Thyroid gland (tissue), 4 donors: ENCODE measurements around the gene ARNT2.

Source experiments
- POLR2A ChIP-seq, 2 donors: fragments of 450-650 bp; IDR thresholded peaks; one replicate each; pipeline ENCODE4 v1.6.1; 2017; ENCODE audit warnings: antibody characterized with exemption in 2 of 2, mild to moderate bottlenecking in 2 of 2, moderate library complexity in 1 of 2
- TF ChIP-seq, protein P1 (sequence below), 6 experiments: fragments of 200-600 bp in 3 of 6; fragments of 450-650 bp in 3 of 6; sonication (generic) in 3 of 6; IDR thresholded peaks; one replicate each; pipeline ENCODE4 v1.5.1; 2016 to 2019; ENCODE audit warnings: antibody characterized with exemption in 6 of 6, mild to moderate bottlenecking in 2 of 6, inconsistent platforms in 1 of 6, moderate library complexity in 1 of 6

DNA sequence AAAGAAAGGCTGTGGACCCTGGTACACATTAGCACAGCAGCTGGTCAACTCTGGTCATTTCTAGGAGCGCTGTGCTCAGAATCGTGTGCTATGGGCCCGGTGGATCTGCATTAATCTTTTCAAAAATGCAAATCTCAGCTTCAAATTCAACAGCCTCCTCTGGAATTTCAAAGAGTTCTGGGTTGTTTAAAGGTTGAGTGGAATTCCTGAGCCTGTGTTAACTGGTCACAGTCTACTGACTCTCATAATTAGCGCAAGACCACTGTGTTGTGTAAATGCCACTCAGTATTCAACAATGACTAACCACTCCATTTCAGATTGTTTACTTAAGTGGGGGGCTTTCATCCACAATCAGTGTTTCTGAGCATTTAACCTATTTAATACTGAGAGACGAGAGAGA is 2.7 kb upstream of the ARNT2 start:
- TF ChIP-seq, protein P1, sequence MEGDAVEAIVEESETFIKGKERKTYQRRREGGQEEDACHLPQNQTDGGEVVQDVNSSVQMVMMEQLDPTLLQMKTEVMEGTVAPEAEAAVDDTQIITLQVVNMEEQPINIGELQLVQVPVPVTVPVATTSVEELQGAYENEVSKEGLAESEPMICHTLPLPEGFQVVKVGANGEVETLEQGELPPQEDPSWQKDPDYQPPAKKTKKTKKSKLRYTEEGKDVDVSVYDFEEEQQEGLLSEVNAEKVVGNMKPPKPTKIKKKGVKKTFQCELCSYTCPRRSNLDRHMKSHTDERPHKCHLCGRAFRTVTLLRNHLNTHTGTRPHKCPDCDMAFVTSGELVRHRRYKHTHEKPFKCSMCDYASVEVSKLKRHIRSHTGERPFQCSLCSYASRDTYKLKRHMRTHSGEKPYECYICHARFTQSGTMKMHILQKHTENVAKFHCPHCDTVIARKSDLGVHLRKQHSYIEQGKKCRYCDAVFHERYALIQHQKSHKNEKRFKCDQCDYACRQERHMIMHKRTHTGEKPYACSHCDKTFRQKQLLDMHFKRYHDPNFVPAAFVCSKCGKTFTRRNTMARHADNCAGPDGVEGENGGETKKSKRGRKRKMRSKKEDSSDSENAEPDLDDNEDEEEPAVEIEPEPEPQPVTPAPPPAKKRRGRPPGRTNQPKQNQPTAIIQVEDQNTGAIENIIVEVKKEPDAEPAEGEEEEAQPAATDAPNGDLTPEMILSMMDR (IDR thresholded peaks at IDR 0.05): no peak
- TF ChIP-seq POLR2A (IDR thresholded peaks at IDR 0.05): no peak
